GM12872 (cell line): Measurements from ENCODE around the gene EMILIN3.

Experiments used
- CTCF ChIP-seq: IDR thresholded peaks from 3 replicates; pipeline ENCODE4 v1.5.1; 2011; ENCODE audit warnings: low read depth, mild to moderate bottlenecking, low read length, moderate library complexity; ENCODE audit not compliant: insufficient read depth

Gene EMILIN3

GRCh38 chr20:41387444-41387851 is 20.8 kb upstream of the EMILIN3 start:
- TF ChIP-seq CTCF, result no peak

GRCh38 chr20:41386502-41387427 is 20.1 kb upstream of the EMILIN3 start:
- TF ChIP-seq CTCF, result no peak

- no peak for TF ChIP-seq CTCF
Measured at GRCh38 chr20:41382791-41383305, 16.2 kb upstream of the EMILIN3 start.

GRCh38 chr20:41380551-41381193 is 14.1 kb upstream of the EMILIN3 start:
- no peak for TF ChIP-seq CTCF

GRCh38 chr20:41379551-41379950 is 12.9 kb upstream of the EMILIN3 start:
- TF ChIP-seq CTCF, result no peak

- TF ChIP-seq CTCF, result no peak
Measured at GRCh38 chr20:41377275-41377674, 10.7 kb upstream of the EMILIN3 start.

GRCh38 chr20:41376349-41376748 is 9.7 kb upstream of the EMILIN3 start:
- TF ChIP-seq CTCF, result no peak
